GM21786 (cell line): ENCODE data around the gene TMEM126A.
A peak's percentile ranks its signal among the peaks of the same experiment; 100 is the strongest.
"Not testable (repeated sequence)": the region's sequence is repeated elsewhere in the genome, so short reads cannot be mapped to it uniquely, and the experiment has no call there.

ENCODE experiments used
- ATAC-seq: cut with Tn5 transposase; IDR thresholded peaks from one replicate; pipeline ENCODE4 v1.9.1; 2021; ENCODE audit not compliant: unreplicated experiment

The TMEM126A gene

DNA sequence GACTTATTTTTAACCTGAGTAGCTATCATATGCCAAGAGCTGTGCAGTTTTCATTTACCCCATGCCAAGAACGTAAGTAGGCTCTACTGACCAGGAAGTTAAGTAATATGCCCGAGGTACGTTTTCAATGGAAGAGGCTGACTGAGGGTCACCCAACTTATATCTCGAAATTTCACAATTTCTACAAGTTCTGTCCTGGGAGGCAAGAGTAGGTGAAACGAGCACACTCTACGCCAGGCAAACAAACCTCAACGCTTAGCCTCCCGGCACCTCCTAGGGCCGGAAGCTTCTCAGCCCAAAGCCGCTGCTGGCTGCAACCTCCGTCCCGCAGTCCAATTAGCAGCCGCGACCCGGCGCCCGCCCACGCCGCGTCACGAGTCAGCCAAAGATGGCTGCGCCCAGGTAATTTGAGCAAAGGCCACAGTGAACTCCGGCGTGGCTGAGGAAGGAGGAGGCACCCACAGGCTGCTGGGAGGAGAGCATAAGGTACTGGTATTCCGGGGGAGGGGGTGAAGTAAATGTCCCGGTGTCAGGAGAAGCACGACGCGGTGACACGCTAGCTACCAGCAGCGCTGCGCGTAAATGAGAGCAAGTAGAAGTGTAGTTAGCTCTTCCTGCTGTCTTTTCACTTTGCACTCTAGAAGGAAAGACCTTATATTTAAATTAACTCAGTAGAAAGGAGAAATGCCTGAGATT is at the start of gene TMEM126A:
Gene TMEM126A, plus strand, starts transcription at position 364 of the 696 bp plus-strand sequence. CDS start 2,289 bp downstream, outside the sequence.
- peak; percentile 99 for ATAC-seq

DNA sequence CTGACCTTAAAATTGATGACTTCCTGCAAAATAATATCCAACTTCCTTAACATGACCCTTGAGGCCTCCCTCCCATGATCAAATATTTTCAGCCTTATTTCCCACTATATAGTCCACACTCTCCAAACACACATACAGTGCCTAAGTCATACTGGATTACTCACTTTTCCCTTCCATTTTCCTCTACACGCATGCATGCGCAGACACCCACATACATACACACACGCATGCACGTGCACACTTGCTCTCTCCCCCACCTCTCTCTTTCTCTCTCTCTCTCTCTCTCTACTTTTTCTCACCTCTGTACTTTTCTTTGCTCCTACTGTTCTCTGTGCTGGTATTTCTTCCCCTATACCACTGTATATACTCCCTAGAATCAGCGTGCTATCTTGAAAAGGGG is 48.7 kb upstream of the TMEM126A start:
- ATAC-seq, result no peak

DNA sequence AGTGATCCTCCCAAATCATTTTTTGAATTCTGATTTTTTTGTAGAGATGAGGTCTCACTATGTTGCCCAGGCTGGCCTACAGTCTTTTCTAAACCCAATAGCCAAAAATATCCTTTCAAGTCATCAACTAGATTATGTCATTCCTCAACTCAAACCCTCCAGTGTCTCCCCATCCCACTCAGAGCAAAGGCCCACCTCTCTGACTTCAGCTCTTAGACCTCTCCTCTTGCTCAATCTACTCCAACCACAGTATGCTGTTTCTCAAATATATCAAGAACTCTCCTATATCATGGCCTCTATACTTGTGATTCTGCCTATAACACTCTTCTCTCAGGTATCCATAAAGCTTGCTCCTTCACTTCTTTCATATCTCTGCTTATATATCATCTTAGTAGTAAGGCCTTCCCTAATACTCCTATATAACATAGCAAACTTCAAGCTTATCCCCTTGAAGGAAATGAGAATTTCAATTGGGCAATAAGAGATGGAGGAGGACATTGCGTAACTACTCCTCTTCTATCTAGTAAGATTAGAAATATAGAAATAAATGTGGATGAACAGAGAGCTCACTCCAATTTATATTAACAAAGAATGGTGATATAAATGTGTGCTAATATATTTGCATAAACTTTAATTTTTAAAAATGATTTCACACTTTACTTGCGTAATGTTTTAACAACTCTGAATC is 45.1 kb upstream of the TMEM126A start:
- ATAC-seq, result no peak

DNA sequence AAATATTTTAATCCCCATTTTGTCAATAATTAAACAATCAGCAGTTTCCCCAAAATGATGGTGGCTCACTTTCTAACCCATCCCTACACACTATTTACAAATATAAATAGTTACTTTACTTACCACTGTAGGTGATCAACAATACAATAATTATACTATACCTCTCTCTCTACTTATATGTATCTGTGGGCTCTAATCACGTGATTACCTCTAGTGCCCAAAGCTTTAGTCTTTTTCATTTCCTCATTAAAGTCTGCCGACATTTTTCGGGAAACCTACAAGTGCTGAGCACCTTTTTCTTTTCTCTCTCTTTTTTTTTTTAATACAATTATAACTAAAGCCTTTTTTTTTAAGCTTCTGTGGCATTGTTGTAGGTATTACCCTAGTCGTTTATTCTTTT is 44.5 kb upstream of the TMEM126A start:
- no peak for ATAC-seq

DNA sequence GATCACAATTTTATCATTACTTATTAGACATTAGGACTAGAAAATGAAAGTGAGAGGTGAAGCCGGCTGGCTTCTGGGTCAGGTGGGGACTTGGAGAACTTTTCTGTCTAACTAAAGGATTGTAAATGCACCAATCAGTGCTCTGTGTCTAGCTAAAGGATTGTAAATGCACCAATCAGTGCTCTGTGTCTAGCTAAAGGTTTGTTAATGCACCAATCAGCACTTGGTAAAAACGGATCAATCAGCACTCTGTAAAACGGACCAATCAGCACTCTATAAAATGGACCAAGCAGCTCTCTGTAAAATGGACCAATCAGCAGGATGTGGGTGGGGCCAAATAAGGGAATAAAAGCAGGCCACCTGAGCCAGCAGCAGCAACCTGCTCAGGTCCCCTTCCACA is 41.5 kb upstream of the TMEM126A start:
- ATAC-seq, result not testable (repeated sequence)

DNA sequence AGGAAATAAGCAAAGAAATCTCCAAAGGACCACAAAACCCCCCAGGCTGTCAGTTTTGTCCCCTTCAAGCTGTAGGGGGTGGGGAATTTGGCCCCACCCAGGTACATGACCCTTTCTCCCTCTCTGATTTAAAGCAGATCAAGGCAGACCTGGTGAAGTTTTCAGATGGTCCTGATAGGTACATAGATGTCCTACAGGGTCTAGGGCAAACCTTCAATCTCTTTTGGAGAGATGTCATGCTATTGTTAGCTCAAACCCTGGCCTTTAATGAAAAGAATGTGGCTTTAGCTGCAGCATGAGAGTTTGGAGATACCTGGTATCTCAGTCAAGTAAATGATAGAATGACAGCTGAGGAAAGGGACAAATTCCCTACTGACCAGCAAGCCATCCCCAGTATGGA is 39.1 kb upstream of the TMEM126A start:
- not testable (repeated sequence) for ATAC-seq

DNA sequence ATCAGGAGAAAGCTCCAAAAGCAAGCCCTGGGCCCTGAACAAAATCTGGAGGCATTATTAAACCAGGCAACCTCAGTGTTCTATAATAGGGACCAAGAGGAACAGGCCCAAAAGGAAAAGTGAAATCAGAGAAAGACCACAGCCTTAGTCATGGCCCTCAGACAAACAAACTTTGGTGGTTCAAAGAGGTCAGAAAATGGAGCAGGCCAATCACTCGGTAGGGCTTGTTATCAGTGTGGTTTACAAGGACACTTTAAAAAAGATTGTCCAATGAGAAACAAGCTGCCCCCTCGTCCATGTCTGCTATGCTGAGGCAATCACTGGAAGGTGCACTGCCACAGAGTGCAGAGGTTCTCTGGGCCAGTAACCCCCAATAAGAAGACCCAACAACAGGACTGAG is 38.5 kb upstream of the TMEM126A start:
- ATAC-seq, result not testable (repeated sequence)

DNA sequence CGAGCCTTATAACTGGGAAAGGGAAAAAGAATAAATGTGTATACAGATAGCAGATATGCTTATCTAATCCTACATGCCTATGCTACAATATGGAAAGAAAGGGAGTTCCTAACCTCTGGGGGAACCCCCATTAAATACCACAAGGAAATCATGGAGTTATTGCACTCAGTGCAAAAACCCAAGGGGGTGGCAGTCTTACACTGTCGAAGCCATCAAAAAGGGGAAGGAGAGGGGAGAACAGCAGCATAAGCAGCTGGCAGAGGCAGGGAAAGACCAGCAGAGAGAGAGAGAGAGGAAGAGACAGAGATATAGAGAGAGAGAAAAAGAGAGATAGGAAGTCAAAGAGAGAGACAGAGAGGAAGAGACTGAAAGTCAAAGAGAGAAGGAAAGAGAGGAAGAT is 36.1 kb upstream of the TMEM126A start:
- ATAC-seq, result not testable (repeated sequence)

DNA sequence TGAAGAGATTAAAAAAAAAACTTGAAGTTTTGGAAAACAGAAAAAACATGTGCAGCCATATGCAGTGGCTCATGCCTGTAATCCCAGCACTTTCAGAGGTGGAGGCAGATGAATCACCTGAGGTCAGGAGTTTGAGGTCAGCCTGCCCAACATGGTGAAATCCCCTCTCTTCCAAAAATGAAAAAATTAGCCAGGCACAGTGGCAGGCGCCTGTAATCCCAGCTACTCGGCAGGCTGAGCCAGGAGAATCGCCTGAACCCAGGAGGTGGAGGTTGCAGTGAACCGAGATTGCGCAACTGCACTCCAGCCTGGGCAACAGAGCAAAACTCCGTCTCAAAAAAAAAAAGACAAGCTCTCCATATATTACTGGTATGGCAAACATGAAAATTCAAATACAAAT is 28.3 kb upstream of the TMEM126A start:
- ATAC-seq, result no peak

DNA sequence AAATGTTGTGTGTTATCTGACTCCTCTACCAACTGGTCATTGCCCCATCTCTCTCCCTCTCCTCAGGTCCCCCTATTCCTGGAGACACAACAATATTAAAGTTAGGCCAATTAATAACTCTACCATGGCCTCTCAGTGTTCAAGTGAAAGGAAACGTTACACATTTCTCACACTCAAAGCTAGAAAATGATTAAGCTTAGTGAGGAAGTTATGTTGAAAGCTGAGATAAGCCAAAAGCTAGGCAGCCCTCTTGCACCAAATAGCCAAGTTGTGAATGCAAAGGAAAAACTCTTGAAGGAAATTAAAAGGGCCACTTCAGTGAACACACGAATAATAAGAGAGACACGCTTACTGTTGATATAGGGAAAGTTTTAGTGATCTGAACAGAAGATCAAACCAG is 27.5 kb upstream of the TMEM126A start:
- ATAC-seq, result no peak

DNA sequence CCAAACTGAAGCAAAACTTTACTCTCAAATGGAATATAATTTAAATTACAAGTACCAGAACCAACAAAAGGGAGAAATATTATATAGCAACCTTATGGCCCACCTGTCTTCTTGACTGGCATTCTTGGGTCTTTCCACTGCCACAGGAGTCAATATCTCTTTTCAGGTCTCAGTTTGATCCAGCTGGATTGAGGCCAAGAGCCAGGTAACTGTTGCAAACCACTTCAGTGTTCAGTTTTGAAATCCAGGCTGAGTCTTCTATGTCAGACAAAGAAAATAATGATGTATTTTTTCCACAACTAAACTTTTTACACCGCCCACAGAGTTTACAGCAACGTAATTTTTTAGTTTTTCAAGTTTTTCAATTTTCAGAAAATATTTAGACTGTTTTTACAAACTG is 21.3 kb upstream of the TMEM126A start:
- no peak for ATAC-seq

DNA sequence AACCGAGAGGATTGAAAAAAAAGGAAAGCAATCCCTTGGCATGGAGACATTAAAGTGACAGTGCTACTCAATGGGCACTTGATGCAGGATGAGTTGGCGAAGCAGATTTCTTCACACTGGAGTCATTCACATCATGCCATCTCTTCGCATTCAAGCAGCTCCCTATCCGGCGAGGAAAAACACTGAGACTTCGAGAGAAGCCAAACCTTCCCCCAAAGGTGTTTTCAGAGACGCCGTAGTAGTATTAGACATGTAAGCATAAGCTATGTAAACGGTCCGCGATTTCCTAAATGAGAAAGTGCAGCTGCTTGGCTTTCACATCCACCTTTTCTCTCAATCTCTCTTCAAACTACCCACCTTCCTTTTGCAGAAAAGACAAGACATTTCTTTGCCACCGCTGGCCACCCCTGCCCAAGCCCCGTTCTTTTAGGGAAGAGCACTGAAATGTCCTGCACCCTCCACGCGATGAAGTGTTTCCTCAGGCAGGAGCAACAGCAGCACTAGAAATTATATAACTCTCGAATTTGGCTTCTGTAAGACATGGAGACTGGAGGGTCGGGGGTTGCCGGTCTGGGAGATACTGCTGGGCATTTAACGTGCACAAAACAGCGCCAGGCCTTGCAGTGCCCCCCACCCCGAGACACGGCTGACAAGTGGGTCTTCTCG is 20.3 kb upstream of the TMEM126A start, which contains the start of gene DLG2:
Gene DLG2, minus strand, starts transcription at position 13 of the 666 bp plus-strand sequence.
- ATAC-seq, result no peak

DNA sequence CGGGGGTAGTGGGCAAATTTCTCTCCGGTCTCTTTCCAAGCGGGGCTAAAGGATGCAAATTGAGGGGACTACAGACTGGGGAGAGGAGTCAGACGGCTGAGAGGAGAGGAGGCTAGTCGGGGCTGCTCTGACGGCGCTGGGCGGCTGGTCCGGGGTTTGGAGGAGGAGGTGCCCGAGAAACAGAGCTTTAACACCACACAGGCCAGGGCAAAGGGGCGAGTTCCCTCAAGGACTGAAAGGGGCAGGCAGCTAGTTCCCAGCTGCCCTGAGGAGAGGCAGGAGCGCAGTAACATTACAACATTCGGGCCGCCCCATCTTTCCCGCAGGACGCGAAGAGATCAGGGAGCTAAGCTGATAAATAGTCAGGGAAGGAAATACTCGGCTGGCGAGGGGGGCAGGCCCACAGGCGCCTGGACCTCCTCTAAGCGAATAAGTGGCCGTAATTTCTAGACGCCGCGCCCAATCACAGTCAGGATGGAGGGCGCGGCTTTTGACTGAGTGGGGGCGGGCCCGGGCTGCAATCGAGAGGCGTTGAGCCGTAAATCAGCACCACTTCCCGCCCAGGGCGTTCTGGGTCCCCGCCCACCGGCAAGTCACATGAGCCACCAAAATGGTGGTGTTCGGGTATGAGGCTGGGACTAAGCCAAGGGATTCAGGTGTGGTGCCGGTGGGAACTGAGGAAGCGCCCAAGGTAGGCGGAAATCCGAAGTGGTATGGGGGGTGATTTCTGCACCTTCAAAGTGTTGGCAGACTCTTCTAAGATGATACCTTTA is 19.6 kb upstream of the TMEM126A start, which contains the start of gene TMEM126B:
Gene TMEM126B, plus strand, starts transcription at position 596 of the 773 bp plus-strand sequence. Its CDS starts 15 bp downstream, at position 611.
- peak; percentile 99 for ATAC-seq

DNA sequence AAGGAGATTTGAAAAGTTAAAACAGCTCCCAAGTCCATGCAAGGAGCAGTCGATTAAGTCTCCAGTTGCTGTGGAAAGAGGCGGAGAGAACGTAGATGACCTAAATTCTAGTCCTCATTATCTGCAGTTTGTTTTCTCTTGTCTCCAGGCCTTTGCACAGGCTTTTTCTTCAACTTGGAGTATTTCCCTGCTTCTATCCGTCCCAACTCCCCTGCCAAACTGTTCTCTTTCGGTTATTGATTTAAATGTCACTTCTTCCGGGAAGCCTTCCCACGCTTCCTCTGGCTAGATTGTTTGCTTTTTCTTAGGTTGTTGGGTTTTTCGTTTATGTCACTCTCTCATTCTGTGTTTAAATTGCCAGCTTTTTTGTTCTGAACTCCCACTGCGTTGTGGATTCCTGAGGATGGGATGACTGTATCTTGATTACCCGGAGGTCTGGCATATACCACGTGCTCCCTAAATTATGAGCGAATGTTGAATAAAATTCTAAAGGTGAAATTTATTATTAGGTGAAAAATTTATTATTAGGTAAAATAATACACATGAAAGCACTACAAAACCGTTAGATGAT is 18.9 kb upstream of the TMEM126A start:
- ATAC-seq, result no peak

DNA sequence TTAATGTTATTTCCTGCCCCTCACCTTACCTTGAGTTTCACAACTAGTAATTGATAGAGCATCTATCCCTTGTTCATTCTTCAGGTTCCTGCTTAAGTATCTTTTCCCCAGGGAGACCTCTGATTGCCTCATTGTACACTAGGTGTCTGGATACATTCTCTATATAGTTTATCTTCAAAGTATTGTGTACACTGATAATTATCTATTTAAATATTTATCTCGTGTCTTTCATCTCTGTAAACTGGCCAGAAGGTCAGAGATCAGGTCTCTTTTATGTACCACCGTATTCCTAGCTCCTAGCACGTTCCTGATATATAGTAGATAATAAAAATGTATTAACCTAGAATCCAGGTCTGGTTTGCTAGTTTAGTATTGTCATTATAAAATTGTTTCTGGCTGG is 13.0 kb upstream of the TMEM126A start:
- ATAC-seq, result no peak

DNA sequence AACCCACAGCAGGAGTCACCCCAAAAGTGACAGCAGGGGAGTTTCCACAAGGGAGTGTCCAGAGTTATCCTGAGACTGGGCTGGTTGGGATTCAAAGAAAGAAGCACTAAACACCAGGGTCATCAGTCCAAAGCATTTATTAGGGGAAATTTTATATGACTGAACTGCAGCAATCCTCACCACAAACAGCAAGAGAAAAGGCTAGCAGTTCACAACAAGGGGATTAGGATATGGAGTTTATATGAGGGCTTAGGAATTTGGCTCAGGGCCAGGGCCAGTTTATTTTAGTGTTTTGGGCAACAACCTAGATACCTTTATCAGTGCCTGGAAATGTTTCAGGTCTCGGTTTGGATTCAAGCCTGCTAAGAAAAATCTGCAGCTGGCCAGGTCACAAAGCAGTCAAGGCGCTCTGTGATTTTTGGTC is 4.6 kb upstream of the TMEM126A start:
- ATAC-seq, result no peak

DNA sequence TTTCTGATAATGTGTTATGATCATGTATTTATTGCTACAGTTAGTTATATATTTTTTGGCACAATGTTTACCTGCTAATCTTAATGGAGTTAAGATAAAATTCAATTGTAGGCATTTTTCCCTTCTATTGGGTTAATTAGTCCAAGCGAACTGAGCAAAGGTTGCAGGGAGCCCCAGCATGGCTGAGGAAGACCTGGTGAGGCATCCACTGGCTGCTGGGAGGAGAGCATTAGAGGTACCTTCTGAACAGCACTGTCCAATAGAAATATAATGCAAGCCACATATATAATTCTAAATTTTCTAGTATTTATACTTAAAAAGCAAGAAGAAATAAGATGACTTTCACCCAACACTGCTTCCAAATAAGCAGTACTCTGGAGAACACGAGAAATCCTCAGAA is 689 bp upstream of the TMEM126A start:
- ATAC-seq, result no peak

DNA sequence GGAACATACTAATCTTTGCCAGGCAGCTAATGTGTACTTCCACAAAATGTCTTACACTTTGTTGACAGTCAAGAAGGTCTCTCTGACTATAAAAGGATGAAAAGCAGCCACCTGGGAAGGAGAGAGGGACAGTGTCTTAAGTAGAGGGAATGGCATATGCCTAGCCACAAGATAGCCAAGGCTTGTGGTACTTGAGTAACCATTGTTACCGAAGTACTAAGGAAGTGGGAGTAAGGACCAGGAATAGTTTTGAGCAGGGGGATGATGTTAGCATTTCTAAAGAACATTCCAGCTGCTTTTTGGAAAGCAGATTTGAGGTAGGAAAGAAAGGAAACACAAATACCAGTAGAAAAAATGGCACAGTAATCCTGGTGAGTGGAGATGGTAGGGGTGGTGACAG is 3.4 kb downstream of the TMEM126A start:
- ATAC-seq, result no peak

DNA sequence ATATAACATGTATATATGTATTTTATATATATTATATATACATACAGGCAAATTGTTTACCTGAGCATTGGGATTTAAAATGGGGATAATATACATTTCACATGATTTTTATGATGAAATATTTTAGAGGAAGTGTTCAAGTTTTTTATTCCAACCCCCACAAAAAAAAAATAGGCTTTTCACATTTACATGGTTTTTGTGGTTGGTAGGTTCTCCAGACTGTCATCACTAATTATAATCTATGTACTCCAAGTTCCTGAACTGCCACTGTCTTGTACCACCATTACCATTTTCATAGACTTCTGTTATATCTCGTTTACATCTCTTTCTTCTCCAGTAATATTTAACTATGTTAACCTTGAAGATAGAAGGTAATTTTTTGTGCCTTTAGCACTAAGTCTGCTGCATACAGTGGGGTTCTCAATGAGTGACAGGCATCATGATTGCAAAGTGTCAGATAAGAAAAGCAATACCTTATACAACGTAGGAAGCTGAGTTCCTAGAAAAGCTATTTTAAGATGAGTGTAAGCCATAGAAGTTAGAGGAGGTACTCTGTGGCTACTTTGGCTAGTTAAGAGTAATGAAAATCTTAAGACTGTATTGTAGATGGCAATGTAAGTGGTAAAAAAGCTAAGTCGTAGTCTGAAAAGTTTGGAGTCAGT is 5.2 kb downstream of the TMEM126A start:
- ATAC-seq, result no peak

DNA sequence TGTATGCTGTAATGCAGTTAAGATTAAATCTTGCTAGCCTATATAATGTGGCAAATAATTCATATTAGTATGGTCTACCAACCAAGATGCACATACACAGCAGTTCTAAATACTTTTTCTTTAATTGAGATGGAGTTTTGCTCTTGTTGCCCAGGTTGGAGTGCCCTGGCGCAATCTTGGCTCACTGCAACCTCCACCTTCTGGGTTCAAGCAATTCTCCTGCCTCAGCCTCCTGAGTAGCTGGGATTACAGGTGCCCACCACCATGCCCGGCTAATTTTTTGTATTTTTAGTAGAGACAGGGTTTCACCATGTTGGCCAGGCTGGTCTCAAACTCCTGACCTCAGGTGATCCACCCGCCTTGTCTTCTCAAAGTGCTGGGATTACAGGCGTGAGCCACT is 6.6 kb downstream of the TMEM126A start:
- ATAC-seq, result not testable (repeated sequence)
